ENCODE measurements around the gene HM13.
A peak's percentile ranks its signal among the peaks of the same experiment; 100 is the strongest.
"Not testable (repeated sequence)": the region's sequence is repeated elsewhere in the genome, so short reads cannot be mapped to it uniquely, and the experiment has no call there.

Gene HM13, protein sequence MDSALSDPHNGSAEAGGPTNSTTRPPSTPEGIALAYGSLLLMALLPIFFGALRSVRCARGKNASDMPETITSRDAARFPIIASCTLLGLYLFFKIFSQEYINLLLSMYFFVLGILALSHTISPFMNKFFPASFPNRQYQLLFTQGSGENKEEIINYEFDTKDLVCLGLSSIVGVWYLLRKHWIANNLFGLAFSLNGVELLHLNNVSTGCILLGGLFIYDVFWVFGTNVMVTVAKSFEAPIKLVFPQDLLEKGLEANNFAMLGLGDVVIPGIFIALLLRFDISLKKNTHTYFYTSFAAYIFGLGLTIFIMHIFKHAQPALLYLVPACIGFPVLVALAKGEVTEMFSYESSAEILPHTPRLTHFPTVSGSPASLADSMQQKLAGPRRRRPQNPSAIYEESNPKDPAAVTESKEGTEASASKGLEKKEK

GRCh38 chr20:31514154-31515071 is at the start of gene HM13:
HM13 (plus strand) TSS chr20:31514442; CDS start chr20:31514552, 110 bp downstream.
- DNase-seq: peak; percentile 27 to 91 (median 85)

- not testable (repeated sequence) for DNase-seq
Measured at GRCh38 chr20:31470946-31471345, 43.3 kb upstream of the HM13 start.

DNA sequence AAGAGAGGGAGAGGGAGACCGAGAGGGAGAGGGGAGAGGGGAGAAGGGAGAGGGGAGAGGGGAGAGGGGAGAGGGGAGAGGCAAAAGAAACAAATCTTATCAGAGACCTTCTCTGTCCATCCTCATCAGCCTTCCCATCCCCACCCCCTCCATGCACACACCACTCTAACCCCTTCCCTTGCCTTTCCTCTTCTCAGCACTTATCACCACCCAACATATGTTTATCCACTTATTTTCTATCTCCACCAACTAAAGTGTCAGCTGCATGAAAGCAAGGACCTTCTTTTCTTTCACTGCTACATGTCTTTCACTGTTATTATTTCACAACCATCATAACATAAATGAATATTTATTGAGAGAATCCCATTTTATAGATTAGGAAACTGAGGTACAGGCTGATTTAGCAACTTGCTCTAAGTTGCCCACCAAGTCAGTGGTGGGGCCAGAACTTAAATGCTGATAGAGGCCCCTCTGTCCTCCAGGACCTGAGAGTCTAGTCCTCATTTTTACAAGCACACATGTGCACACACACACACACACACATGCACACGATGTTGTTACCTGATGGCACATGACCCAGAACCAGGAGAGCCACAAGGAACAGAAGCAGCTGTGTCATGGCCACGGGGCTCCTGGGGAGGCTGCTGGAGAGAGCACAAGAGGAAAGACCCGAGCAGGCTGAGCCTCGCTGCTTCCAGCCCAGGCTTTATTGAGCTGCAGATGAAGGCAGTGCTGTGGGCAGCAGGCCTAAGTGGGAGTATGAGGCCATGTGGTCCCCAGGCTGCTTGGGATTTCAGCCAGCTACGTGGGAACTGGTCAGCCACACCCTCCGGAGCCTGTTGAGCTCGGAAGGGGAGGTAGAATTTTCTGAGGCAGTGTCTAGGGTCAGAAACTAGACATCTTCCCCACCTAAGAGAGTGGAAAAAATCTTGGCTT is 41.6 kb upstream of the HM13 start:
- DNase-seq: no peak

DNA sequence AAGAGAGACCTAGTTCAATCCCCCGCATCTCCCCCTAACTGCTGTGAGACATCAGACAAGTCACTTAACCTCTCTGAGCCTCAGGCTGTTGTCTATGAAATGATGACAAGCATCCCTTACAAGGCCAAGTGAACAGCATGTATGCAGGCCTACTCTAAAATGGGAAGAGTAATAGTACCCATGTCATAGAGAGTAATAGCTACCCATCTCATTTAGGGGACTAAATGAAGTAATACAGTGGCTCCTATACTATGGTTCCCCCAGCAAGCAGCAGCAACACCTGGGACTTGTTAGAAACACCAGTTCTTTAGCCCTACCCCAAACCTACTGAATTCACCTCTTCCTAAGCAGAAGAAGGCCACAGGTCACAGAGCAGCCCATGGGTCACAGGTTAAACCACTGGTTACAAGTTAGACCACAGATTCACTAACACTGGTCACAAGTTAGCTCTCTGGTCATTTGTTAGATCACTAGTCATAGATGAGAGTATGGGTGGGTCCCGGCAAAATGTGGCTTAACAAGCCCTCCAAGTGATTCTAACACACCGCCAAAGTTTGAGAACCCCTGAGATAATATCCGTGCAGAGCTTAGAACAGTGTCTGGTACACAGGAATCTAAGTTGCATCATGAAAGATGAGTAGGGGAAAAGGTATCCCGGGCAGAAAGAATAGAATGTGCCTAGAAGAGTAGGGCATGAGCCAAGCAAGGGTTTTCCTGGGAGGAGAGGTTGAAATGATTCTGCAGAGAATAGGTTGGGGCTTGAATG is 40.7 kb upstream of the HM13 start:
- DNase-seq: no peak

DNA sequence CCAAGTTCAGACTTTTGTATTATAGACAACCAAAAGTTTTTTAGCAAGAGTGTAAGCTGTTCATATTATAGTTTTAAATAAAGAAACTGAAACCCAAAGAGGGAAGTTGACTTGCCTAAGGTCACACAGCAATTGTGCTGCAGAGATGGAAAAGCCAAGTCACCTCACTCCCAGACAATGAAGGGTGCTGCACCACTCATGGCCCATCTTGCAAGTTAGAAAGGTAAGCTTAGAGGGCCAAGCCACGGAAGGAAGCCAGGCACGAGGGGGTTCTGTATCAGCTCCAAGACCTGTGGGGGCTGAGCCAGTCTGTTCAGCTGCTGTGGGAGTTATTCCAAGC is 40.2 kb upstream of the HM13 start:
- DNase-seq: no peak

DNA sequence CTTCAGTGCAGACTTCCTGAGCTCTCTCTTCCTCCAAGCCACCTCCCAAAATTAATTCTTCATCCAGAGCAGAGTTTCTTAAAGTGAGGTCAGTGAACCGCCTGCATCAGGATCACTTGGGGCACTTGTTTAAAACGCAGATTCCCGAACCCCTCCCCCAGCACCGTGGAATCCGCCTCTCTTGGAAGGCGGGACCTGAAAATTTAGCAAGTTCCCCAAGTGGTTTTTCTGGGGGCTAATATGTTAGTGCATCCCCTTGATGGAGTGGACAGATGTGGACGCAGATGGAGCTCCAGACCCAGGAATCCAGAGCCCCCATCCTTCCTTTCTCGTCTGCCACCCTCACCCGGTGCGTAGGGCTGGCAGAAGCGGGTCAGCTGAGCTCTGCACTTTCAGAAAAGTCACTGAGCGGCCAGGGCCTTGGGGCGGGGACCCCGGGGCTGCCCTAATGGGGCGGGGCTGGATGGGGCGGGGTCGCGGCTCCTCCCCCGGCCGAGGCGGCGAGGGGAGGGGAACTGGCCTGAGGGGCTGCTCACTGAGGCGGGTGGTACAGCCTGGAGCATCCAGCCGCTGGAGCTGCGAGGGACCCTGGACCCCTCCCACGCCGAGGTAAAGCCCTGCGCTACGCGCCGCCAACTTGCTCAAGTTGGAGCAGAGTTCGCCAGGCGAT is 39.3 kb upstream of the HM13 start, which contains the start of the genes DEFB124 and REM1:
Gene DEFB124 (minus strand): TSS at position 370 of the 670 bp plus-strand sequence. CDS start 2,114 bp downstream, outside the sequence.
Gene REM1 (plus strand): TSS at position 531 of the 670 bp plus-strand sequence. CDS start 1,158 bp downstream, outside the sequence.
- no peak for DNase-seq

DNA sequence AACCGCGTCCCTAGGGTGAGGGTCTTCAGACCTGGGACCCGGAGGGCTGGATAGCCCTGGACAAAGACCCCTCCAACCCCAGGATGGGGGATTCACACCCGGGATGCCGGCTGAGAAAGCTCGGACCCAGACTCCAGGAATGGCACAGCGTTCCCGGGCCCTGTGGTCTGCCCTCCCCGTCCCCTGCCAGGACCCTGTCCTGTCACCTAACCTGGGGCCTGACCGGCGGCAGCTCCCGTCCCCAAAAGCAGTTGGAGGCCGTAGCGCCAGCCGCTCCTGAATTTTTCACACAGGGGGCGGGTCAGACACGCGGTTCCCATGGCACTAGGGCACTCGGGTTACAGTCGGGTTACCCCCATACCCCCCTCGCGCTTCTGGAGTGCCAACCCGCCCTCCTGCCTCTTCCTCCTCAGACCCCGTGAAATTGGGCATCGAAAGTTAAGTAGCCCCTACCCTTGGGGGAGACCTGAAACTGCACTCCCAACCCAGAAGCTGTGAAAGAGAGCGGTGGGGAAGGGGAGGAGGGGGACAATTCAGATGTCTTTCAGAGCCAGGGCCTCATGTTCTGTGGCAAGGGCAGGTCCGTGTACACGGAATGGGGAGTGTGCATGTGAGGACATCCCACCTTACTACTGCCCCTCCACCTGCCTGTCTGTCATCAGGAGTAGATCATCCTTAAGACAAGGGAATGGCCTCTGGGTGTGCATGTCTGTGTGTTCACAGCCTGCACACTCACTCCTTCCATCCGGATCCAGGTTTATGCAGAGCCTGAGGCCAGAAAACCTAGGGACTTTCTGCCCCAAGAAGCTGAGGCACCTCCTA is 38.6 kb upstream of the HM13 start:
- DNase-seq: no peak

- no peak for DNase-seq
Measured at GRCh38 chr20:31476294-31476585, 38.0 kb upstream of the HM13 start.

DNA sequence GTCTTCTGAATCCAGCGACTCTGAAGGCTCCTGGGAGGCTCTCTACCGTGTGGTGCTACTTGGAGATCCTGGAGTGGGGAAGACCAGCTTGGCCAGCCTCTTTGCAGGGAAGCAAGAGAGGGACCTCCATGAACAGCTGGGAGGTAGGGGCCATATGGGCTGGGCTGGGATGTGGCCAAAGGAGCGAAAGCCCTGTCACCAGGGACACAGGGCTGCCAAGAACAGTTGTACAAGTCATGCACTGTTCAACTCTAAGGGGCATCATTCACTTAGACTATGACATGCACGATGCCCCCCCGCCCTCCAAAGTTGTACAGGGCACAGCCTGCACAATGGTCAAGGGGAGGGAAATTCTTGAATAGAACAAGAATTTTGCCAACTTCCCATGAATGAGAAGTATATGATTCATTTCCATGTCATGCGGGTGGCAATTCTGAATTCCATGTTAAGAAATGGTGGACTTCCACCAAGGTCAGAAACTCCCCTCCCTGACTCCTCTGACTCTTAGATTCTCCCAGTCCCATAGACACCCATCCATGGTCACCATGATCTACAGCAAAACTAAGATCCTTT is 37.5 kb upstream of the HM13 start:
- DNase-seq: no peak

GRCh38 chr20:31484001-31484400 is 30.2 kb upstream of the HM13 start:
- DNase-seq: no peak

GRCh38 chr20:31485450-31486339 is 28.5 kb upstream of the HM13 start:
- no peak for DNase-seq

- no peak for DNase-seq
Measured at GRCh38 chr20:31488115-31488514, 26.1 kb upstream of the HM13 start.

DNA sequence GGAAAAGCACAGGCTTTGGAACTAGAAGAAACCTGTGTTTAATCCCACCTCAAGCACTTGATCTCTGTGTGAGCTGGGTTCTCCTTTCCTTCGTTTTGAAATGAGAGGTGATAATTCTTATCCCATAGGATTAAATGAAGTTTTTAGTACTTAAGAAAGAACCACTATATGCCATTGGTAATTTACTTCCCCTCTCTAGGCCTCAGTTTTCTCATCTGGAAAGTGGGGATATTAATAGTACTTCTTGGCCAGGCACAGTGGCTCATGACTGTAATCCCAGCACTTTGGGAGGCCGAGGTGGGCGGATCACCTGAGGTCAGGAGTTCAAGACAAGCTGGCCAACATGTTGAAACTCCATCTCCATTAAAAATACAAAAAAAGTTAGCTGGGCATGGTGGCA is 25.1 kb upstream of the HM13 start:
- no peak for DNase-seq

GRCh38 chr20:31490752-31491151 is 23.5 kb upstream of the HM13 start:
- DNase-seq: no peak

DNA sequence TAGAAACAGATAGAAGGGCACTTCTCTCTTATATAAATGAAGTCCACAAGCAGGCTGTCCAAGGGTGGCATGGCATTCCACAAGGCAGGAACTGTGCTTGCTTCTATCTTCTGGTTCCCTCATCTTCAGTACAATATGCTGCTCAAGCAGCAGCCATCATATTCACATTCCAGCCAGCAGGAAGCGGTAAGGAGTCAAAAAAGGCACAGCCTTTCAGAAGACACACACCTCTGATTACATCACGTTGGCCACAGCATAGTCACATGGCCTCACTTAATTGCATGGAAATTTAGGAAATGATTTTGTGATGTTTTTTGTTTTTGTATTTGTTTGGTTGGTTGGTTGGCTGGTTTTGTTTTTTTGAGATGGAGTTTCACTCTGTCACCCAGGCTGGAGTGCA is 20.1 kb upstream of the HM13 start:
- DNase-seq: no peak

DNA sequence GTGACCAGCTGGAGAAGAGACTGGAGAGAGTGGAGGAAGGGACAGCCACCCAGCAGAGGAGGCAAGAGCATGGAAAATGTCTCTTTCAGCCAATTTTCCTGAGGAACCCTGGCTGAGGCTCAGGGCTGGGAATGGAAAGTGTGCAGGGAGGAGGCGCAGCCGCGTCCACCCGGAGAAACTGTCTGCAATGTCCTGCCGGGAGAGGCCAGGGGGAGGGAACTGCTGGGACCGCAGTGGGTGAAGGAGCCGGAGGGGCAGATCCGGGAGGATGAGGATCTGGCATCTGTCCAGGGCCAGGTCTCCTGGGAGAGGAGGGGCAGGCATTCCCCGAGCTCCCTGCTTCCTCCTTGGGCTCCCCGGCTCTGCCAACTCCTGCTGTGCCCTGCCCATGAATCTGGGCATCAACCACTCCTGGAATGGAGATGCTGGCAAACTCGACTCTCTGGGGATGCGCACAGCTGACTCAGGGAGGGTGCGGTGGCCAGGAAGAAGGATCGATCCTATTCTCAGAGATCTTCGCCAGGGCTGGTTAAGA is 17.4 kb upstream of the HM13 start:
- peak in 2 of 58 donors; percentile 1 to 5 for DNase-seq
